GM12865 (cell line): Measurements from ENCODE around the gene RAB36.

ENCODE experiments used
- DNase-seq: peaks from one replicate; pipeline ENCODE4 v3.0.0; 2010; ENCODE audit warnings: low read depth
- H3K4me3 ChIP-seq: 2 replicates; pipeline ENCODE4 v1.5.1; 2011; ENCODE audit warnings: mild to moderate bottlenecking, low read depth, low read length, control low read depth
- CTCF ChIP-seq: IDR thresholded peaks from 2 replicates; pipeline ENCODE4 v1.5.1; 2011; ENCODE audit warnings: low read length, control low read depth, low read depth, inconsistent platforms; ENCODE audit not compliant: insufficient read depth; ENCODE audit errors: missing control alignments

The RAB36 gene

GRCh38 chr22:23144932-23145877, at the start of gene RAB36:
TSS of gene RAB36 (plus strand) at chr22:23145477. CDS start at chr22:23146617, 1,140 bp downstream.
- H3K4me3 ChIP-seq: no peak within 1 kb of the TSS
- peak; percentile 95 for DNase-seq

GRCh38 chr22:23095733-23096342, 49.4 kb upstream of the RAB36 start:
- no peak overlapping the region for H3K4me3 ChIP-seq
- no peak for TF ChIP-seq CTCF
- DNase-seq: no peak

More at GRCh38 chr22:23144932-23145877, at the start of gene RAB36:
- no peak for TF ChIP-seq CTCF

GRCh38 chr22:23097412-23098229, 47.7 kb upstream of the RAB36 start:
- DNase-seq: no peak
- no peak for TF ChIP-seq CTCF
- H3K4me3 ChIP-seq: no peak overlapping the region

GRCh38 chr22:23098230-23098705, 47.0 kb upstream of the RAB36 start:
- DNase-seq: no peak
- no peak for TF ChIP-seq CTCF
- H3K4me3 ChIP-seq: no peak overlapping the region

- no peak for DNase-seq
- no peak overlapping the region for H3K4me3 ChIP-seq
- TF ChIP-seq CTCF: no peak
Observed at GRCh38 chr22:23098718-23099530, 46.4 kb upstream of the RAB36 start.

- H3K4me3 ChIP-seq: no peak overlapping the region
- TF ChIP-seq CTCF: no peak
- no peak for DNase-seq
Observed at GRCh38 chr22:23099531-23099804, 45.8 kb upstream of the RAB36 start.
